K562 (cell line): ENCODE data around the gene CAPN5. TPM values are rescaled to one million over a fixed set of nuclear protein-coding genes. Genes with fewer than 3 reads are reported as not detected.

ENCODE experiments used
- ATAC-seq: fragments of 200-7000 bp; cut with Tn5 transposase; 3 replicates; pipeline ENCODE4 v1.9.1; 2020; ENCODE audit warnings: moderate library complexity
- BruUV-seq: library from RNA; stranded (reverse); fragments of 400-500 nt; replicated peaks from 2 replicates; lab custom pipeline; 2021; lab: Mats Ljungman, UMichigan
- CTCF ChIA-PET: fragments of 300-600 bp; formaldehyde crosslinking; extraction: SDS; loops from one replicate; lab custom pipeline; 2021; ENCODE audit warnings: low intra/inter-chr PET ratio; lab: Yijun Ruan, JAX
- POLR2A ChIA-PET: fragments of 300-600, 350-650 bp; sonication (Branson Sonifier 250); formaldehyde crosslinking; extraction: SDS; loops from one replicate; lab custom pipeline; 2021; ENCODE audit warnings: antibody characterized with exemption, inconsistent platforms; lab: Yijun Ruan, JAX
- DNase-seq, 4 experiments: peaks; one replicate each; pipeline versions ENCODE4 v3.0.0 to v3.0.0-alpha.2; 2011 to 2018; ENCODE audit warnings: low spot score in 3 of 4, mixed read lengths in 3 of 4; ENCODE audit errors: extremely low read depth in 1 of 4
- FAIRE-seq: peaks from 2 replicates; lab custom pipeline; 2011; peaks lifted over from hg19 to GRCh38; lab: Jason Lieb, UNC
- H2AFZ ChIP-seq: 2 replicates; pipeline ENCODE4 v1.6.0; 2011; ENCODE audit warnings: low read depth, low read length, control low read depth, inconsistent platforms
- H3K27ac ChIP-seq: fragments of 200-600 bp; 3 replicates; pipeline ENCODE4 v1.8.0; 2011; ENCODE audit warnings: low read depth, mild to moderate bottlenecking, control low read depth, inconsistent platforms, low read length, moderate library complexity, mixed read lengths; ENCODE audit errors: extremely low read depth
- H3K27me3 ChIP-seq, 2 experiments: fragments of 300-600 bp in 1 of 2; 2 replicates in 1 of 2; 3 replicates in 1 of 2; pipeline versions ENCODE4 v1.6.0 to v1.8.0; 2011; ENCODE audit warnings: inconsistent platforms in 2 of 2, low read length in 2 of 2, mild to moderate bottlenecking in 1 of 2, mixed read lengths in 1 of 2, moderate library complexity in 1 of 2; ENCODE audit not compliant: control insufficient read depth in 2 of 2, insufficient read depth in 2 of 2
- H3K36me3 ChIP-seq: fragments of 300-600 bp; 3 replicates; pipeline ENCODE4 v1.8.0; 2011; ENCODE audit warnings: mild to moderate bottlenecking, low read length, inconsistent platforms; ENCODE audit not compliant: control insufficient read depth, insufficient read depth
- H3K4me1 ChIP-seq, 2 experiments: fragments of 200-600 bp in 1 of 2; replicated peaks in 1 of 2; 2 replicates in 1 of 2; 3 replicates in 1 of 2; pipeline versions ENCODE4 v1.5.1 to v1.8.0; 2011; ENCODE audit warnings: inconsistent platforms in 2 of 2, low read length in 2 of 2, mild to moderate bottlenecking in 1 of 2, mixed read lengths in 1 of 2, moderate library complexity in 1 of 2; ENCODE audit not compliant: control insufficient read depth in 2 of 2, insufficient read depth in 2 of 2
- H3K4me2 ChIP-seq: 2 replicates; pipeline ENCODE4 v1.6.1; 2011; ENCODE audit warnings: low read length, control low read depth, inconsistent platforms, mixed read lengths; ENCODE audit not compliant: insufficient read depth
- H3K4me3 ChIP-seq: fragments of 200-600 bp; sonication (generic), shearing (Covaris generic); 2 replicates; pipeline ENCODE4 v1.5.1; 2016; ENCODE audit warnings: control low read depth, inconsistent platforms
- H3K79me2 ChIP-seq: fragments of 200-600 bp; 3 replicates; pipeline ENCODE4 v1.8.0; 2011; ENCODE audit warnings: low read length, inconsistent platforms; ENCODE audit not compliant: control insufficient read depth, insufficient read depth
- H3K9ac ChIP-seq, 2 experiments: 2 replicates each; pipeline versions ENCODE4 v1.6.0 to v1.6.1; 2011; ENCODE audit warnings: low read depth in 2 of 2, low read length in 2 of 2, control low read depth in 1 of 2, inconsistent platforms in 1 of 2, mild to moderate bottlenecking in 1 of 2, mixed read lengths in 1 of 2; ENCODE audit not compliant: insufficient read depth in 1 of 2
- H3K9me1 ChIP-seq: one replicate; pipeline ENCODE4 v1.6.0; 2011; ENCODE audit warnings: inconsistent platforms, mild to moderate bottlenecking, low read length, moderate library complexity; ENCODE audit not compliant: control insufficient read depth, insufficient read depth
- H3K9me3 ChIP-seq: replicated peaks from 2 replicates; pipeline ENCODE4 v1.5.1; 2011; ENCODE audit warnings: low read depth, low read length, inconsistent platforms; ENCODE audit not compliant: control insufficient read depth, insufficient read depth
- H4K20me1 ChIP-seq: replicated peaks from 2 replicates; pipeline ENCODE4 v1.6.1; 2011; ENCODE audit warnings: low read length, inconsistent platforms, mixed read lengths; ENCODE audit not compliant: control insufficient read depth, insufficient read depth
- CBX2 ChIP-seq: fragments of 200-600 bp; sonication (generic); IDR thresholded peaks from one replicate; pipeline ENCODE4 v1.6.1; 2012; ENCODE audit warnings: mild to moderate bottlenecking, low read length, inconsistent platforms; ENCODE audit not compliant: insufficient read depth, poor library complexity, severe bottlenecking
- CEBPG ChIP-seq, 3 experiments: fragments of 200-800 bp in 1 of 3; sonication (Bioruptor generic) in 1 of 3; sonication (generic) in 1 of 3; formaldehyde crosslinking in 1 of 3; IDR thresholded peaks in 2 of 3; conservative IDR thresholded peaks in 1 of 3; 2 replicates each; pipeline versions ENCODE4 v1.6.1 to v1.8.0; 2016 to 2022; ENCODE audit warnings: missing compliant biosample characterization in 2 of 3, missing genetic modification characterization in 2 of 3, mild to moderate bottlenecking in 1 of 3, missing genetic modification reagents in 1 of 3
- GABPA ChIP-seq: fragments of 200-800 bp; sonication (Bioruptor generic); conservative IDR thresholded peaks from 2 replicates; pipeline ENCODE4 v1.6.1; 2016; ENCODE audit warnings: low read depth, missing genetic modification characterization, missing compliant biosample characterization
- JUND ChIP-seq, 2 experiments: IDR thresholded peaks; 2 replicates in 1 of 2; 3 replicates in 1 of 2; pipeline ENCODE4 v1.6.1; 2011; ENCODE audit warnings: borderline replicate concordance in 2 of 2, low read depth in 2 of 2, low read length in 2 of 2, improper control_type of control experiment in 1 of 2, missing biosample characterization in 1 of 2, missing genetic modification characterization in 1 of 2, missing genetic modification reagents in 1 of 2
- NR1H2 ChIP-seq: sonication (generic); formaldehyde crosslinking; IDR thresholded peaks from 2 replicates; pipeline ENCODE4 v1.4.0; 2020; ENCODE audit warnings: mild to moderate bottlenecking, missing genetic modification reagents
- YY1 ChIP-seq, 3 experiments: IDR thresholded peaks; 2 replicates each; pipeline ENCODE4 v1.6.1; 2011; ENCODE audit warnings: low read length in 2 of 3, mild to moderate bottlenecking in 2 of 3, moderate library complexity in 2 of 3, borderline replicate concordance in 1 of 3, control low read depth in 1 of 3, low read depth in 1 of 3; ENCODE audit not compliant: insufficient read depth in 3 of 3, insufficient replicate concordance in 2 of 3, control insufficient read depth in 1 of 3, insufficient read length in 1 of 3; ENCODE audit errors: extremely low read depth in 1 of 3
- ZNF274 ChIP-seq: IDR thresholded peaks from 2 replicates; pipeline ENCODE4 v1.6.1; 2011; ENCODE audit warnings: low read depth, mild to moderate bottlenecking, low read length, moderate library complexity, borderline replicate concordance
- WGBS: fragments of 100-300 bp; shearing (Covaris generic); methylation state at CpG from one replicate; pipeline ENCODE4 v1.1.6; 2016; ENCODE audit warnings: low coverage, mixed read lengths; ENCODE audit not compliant: insufficient coverage; ENCODE audit errors: missing lambda C conversion rate; 5-methylcytosine and 5-hydroxymethylcytosine counted together
- in situ Hi-C: fragments of 300-500 bp; cut with MboI; formaldehyde crosslinking; loops from 4 replicates; pipeline ENCODE4 v1.15.0; 2018; ENCODE audit warnings: inconsistent platforms, mixed read lengths
- intact Hi-C: fragments of 100-400 bp; cut with micrococcal nuclease; formaldehyde crosslinking; loops from 2 replicates; pipeline ENCODE4 v1.14.2; 2022
- polyA plus RNA-seq, 8 experiments: library from polyadenylated mRNA; depleted of rRNA in 4 of 8; stranded (reverse) in 5 of 8; unstranded in 3 of 8; fragments of >200 nt; fragmentation: Nextera tagmentation in 2 of 8; fragmentation: Illumina TruSeq in 1 of 8; extraction: Ambion mirVana in 2 of 8; extraction: Trizol in 1 of 8; gene quantifications; 2 replicates each; pipeline versions ENCODE4 v1.2.1 to v1.2.3, GENCODE V29; 2011 to 2014; ENCODE audit warnings: inconsistent platforms in 1 of 8, missing spikeins in 1 of 8
- total RNA-seq, 7 experiments: library from RNA; depleted of rRNA in 6 of 7; stranded (reverse); fragments of >200 nt in 6 of 7; fragmentation: Illumina TruSeq in 2 of 7; extraction: Trizol in 2 of 7; gene quantifications; 2 replicates each; pipeline versions ENCODE4 v1.2.1 to v1.2.3, GENCODE V29; 2011 to 2021; ENCODE audit warnings: low replicate concordance in 1 of 7
- TF ChIP-seq, protein P1 (sequence below): fragments of 450-650 bp; IDR thresholded peaks from 2 replicates; pipeline ENCODE4 v1.6.1; 2016; ENCODE audit warnings: missing biosample characterization, missing genetic modification characterization
- TF ChIP-seq, protein P2 (sequence below): sonication (generic); formaldehyde crosslinking; IDR thresholded peaks from 2 replicates; pipeline ENCODE4 v1.8.1; 2023; ENCODE audit warnings: mild to moderate bottlenecking, missing genetic modification reagents
- TF ChIP-seq, protein P3 (sequence below): fragments of 450-650 bp; IDR thresholded peaks from 2 replicates; pipeline ENCODE4 v1.6.1; 2018; ENCODE audit warnings: mild to moderate bottlenecking, low read depth; ENCODE audit not compliant: partially characterized antibody
- TF ChIP-seq, protein P4 (sequence below): sonication (generic); formaldehyde crosslinking; IDR thresholded peaks from 2 replicates; pipeline ENCODE4 v1.8.0; 2022; ENCODE audit warnings: missing genetic modification reagents, mild to moderate bottlenecking, moderate library complexity, borderline replicate concordance

The CAPN5 gene
- total and polyA plus RNA-seq, 9 of the 15 experiments (the other 6 are each of a cell fraction or from before 2014, with no cell fraction given) = 0.04 to 0.44 (median 0.14) TPM; not detected in 2

DNA sequence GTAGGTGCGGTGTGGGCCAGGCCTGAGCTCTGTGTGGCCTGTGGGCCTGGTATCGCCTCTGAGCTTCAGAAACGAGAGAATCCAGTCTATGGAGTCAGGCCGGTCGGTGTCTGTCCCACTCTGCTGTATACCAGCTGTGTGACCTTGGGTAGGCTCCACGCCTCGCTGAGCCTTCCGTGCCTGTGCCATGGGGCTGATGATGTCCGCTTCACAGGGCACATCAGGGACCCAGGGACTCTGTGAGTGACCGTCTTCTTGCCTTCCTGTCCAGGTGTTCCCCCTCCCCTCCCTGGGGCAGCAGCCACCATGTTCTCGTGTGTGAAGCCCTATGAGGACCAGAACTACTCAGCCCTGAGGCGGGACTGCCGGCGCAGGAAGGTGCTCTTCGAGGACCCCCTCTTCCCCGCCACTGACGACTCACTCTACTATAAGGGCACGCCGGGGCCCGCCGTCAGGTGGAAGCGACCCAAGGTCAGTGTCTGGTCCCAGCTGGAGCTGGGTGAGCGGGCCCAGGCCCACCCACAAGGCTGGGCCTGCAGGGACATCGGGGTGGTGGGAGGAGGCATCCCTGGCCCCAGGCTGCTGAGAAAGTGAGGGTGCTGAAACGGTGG is 17.9 kb downstream of the CAPN5 start:
- no TSS peak for BruUV-seq
- ChIA-PET POLR2A (interaction anchor here (0.7 kb wide), 1 partner anchor 46 kb away, joined by 3 read pairs; no protein-coding TSS in a partner anchor), CTCF (no interaction called here)
- in situ Hi-C loops = no loop called here
- WGBS = 34% methylated on average over 20 of the region's 25 CpGs
- no peaks in the 10 kb centered on the region for H3K79me2 ChIP-seq
- H3K27ac ChIP-seq = no peak overlapping the region
- no peak overlapping the region for H3K4me2 ChIP-seq
- intact Hi-C loops = no loop called here
- no peak overlapping the region for H2AFZ ChIP-seq
- DNase-seq = no peak
- no peaks in the 10 kb centered on the region for H3K9me1 ChIP-seq
- no peak overlapping the region for H3K4me3 ChIP-seq
- H3K36me3 ChIP-seq = no peaks in the 10 kb centered on the region
- peaks cover 0 to 20% of the 10 kb centered on the region in 2 experiments; a peak in 3 of 5 replicates for H3K4me1 ChIP-seq
- H3K9me3 ChIP-seq = no peaks in the 10 kb centered on the region
- no peak overlapping the region for H3K9ac ChIP-seq
- ATAC-seq = no peak; the same call in 2 of the 3 replicates
- no peaks in the 10 kb centered on the region for H4K20me1 ChIP-seq
- peaks cover 0 to 21% of the 10 kb centered on the region in 2 experiments; a peak in 2 of 5 replicates for H3K27me3 ChIP-seq
- no peak for FAIRE-seq
- no peak for TF ChIP-seq ZNF274
- TF ChIP-seq, protein P1, sequence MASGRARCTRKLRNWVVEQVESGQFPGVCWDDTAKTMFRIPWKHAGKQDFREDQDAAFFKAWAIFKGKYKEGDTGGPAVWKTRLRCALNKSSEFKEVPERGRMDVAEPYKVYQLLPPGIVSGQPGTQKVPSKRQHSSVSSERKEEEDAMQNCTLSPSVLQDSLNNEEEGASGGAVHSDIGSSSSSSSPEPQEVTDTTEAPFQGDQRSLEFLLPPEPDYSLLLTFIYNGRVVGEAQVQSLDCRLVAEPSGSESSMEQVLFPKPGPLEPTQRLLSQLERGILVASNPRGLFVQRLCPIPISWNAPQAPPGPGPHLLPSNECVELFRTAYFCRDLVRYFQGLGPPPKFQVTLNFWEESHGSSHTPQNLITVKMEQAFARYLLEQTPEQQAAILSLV (tag) = no peak
- no peak for TF ChIP-seq JUND (IDR thresholded peaks at IDR 0.05; ENCODE audit: borderline replicate concordance, low read depth, low read length)
- no peak for TF ChIP-seq JUND (tag; IDR thresholded peaks at IDR 0.05; ENCODE audit: borderline replicate concordance, low read depth, low read length)
- TF ChIP-seq GABPA = no peak
- no peak for TF ChIP-seq YY1 (IDR thresholded peaks at IDR 0.05; ENCODE audit: borderline replicate concordance in 1 of 3, control insufficient read depth in 1 of 3, extremely low read depth in 1 of 3, insufficient read depth in 3 of 3, insufficient read length in 1 of 3, insufficient replicate concordance in 2 of 3, low read depth in 1 of 3, low read length in 2 of 3)
- TF ChIP-seq NR1H2 (CRISPR knock-in tag) = no peak
- TF ChIP-seq, protein P2, sequence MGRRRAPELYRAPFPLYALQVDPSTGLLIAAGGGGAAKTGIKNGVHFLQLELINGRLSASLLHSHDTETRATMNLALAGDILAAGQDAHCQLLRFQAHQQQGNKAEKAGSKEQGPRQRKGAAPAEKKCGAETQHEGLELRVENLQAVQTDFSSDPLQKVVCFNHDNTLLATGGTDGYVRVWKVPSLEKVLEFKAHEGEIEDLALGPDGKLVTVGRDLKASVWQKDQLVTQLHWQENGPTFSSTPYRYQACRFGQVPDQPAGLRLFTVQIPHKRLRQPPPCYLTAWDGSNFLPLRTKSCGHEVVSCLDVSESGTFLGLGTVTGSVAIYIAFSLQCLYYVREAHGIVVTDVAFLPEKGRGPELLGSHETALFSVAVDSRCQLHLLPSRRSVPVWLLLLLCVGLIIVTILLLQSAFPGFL (CRISPR knock-in tag) = no peak
- TF ChIP-seq, protein P3, sequence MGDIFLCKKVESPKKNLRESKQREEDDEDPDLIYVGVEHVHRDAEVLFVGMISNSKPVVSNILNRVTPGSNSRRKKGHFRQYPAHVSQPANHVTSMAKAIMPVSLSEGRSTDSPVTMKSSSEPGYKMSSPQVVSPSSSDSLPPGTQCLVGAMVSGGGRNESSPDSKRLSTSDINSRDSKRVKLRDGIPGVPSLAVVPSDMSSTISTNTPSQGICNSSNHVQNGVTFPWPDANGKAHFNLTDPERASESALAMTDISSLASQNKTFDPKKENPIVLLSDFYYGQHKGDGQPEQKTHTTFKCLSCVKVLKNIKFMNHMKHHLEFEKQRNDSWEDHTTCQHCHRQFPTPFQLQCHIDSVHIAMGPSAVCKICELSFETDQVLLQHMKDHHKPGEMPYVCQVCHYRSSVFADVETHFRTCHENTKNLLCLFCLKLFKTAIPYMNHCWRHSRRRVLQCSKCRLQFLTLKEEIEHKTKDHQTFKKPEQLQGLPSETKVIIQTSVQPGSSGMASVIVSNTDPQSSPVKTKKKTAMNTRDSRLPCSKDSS = no peak
- TF ChIP-seq, protein P4, sequence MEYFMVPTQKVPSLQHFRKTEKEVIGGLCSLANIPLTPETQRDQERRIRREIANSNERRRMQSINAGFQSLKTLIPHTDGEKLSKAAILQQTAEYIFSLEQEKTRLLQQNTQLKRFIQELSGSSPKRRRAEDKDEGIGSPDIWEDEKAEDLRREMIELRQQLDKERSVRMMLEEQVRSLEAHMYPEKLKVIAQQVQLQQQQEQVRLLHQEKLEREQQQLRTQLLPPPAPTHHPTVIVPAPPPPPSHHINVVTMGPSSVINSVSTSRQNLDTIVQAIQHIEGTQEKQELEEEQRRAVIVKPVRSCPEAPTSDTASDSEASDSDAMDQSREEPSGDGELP = no peak
- no peak for TF ChIP-seq CBX2
- TF ChIP-seq CEBPG (CRISPR knock-in tag; IDR thresholded peaks at IDR 0.05) = no peak
- TF ChIP-seq CEBPG (tag; conservative IDR thresholded peaks at IDR 0.05 in 1 of 2, IDR thresholded peaks at IDR 0.05 in 1 of 2) = no peak
